Panc1 (cell line): ENCODE results near the gene LIMCH1. TPM values are rescaled to one million over a fixed set of nuclear protein-coding genes. Genes with fewer than 3 reads are reported as not detected.

ENCODE experiments used
- ATAC-seq: fragments of 200-7000 bp; cut with Tn5 transposase; 2 replicates; pipeline ENCODE4 v1.9.1; 2020; ENCODE audit warnings: mild to moderate bottlenecking, moderate library complexity
- BruUV-seq: library from RNA; stranded (reverse); fragments of 400-500 nt; replicated peaks from 2 replicates; lab custom pipeline; 2021; lab: Mats Ljungman, UMichigan
- CTCF ChIA-PET: fragments of 300-600 bp; sonication (Branson Sonifier 250); formaldehyde crosslinking; loops from one replicate; lab custom pipeline; 2022; ENCODE audit warnings: antibody characterized with exemption; lab: Charles Lee
- POLR2A ChIA-PET: fragments of 300-600 bp; sonication (Branson Sonifier 250); formaldehyde crosslinking; loops from one replicate; lab custom pipeline; 2022; ENCODE audit warnings: antibody characterized with exemption; lab: Charles Lee
- DNase-seq: peaks from one replicate; pipeline ENCODE4 v3.0.0-alpha.2; 2010; ENCODE audit warnings: low read depth, low spot score
- H3K27ac ChIP-seq: 2 replicates; pipeline ENCODE4 v1.5.1; 2011; ENCODE audit warnings: mild to moderate bottlenecking, low read length, inconsistent platforms
- H3K27me3 ChIP-seq: fragments of 200-500 bp; sonication (Bioruptor generic); 2 replicates; pipeline ENCODE4 v1.6.0; 2014; ENCODE audit warnings: low read length, inconsistent platforms; ENCODE audit not compliant: control insufficient read depth, insufficient read depth
- H3K36me3 ChIP-seq: fragments of 200-500 bp; sonication (Bioruptor generic); 2 replicates; pipeline ENCODE4 v1.5.1; 2014; ENCODE audit warnings: inconsistent platforms, mild to moderate bottlenecking, low read length, moderate library complexity; ENCODE audit not compliant: control insufficient read depth, insufficient read depth
- H3K4me1 ChIP-seq: 2 replicates; pipeline ENCODE4 v1.5.1; 2011; ENCODE audit warnings: inconsistent platforms, mild to moderate bottlenecking, low read length, moderate library complexity; ENCODE audit not compliant: control insufficient read depth, insufficient read depth
- H3K4me3 ChIP-seq, 2 experiments: 2 replicates each; pipeline ENCODE4 v1.5.1; 2011 to 2012; ENCODE audit warnings: low read depth in 2 of 2, low read length in 2 of 2, mild to moderate bottlenecking in 2 of 2, inconsistent platforms in 1 of 2, moderate library complexity in 1 of 2
- H3K9me3 ChIP-seq: fragments of 200-500 bp; sonication (Bioruptor generic); 2 replicates; pipeline ENCODE4 v1.5.1; 2014; ENCODE audit warnings: low read depth, mild to moderate bottlenecking, inconsistent platforms, low read length, moderate library complexity; ENCODE audit not compliant: control insufficient read depth, insufficient read depth
- CTCF ChIP-seq: fragments of 450-650 bp; IDR thresholded peaks from 2 replicates; pipeline ENCODE4 v1.5.1; 2017; ENCODE audit warnings: mild to moderate bottlenecking
- POLR2AphosphoS5 ChIP-seq: IDR thresholded peaks from 2 replicates; pipeline ENCODE4 v1.6.1; 2012; ENCODE audit warnings: mild to moderate bottlenecking, low read depth, low read length, moderate library complexity
- REST ChIP-seq, 2 experiments: IDR thresholded peaks; 2 replicates each; pipeline ENCODE4 v1.6.1; 2011 to 2012; ENCODE audit warnings: low read depth in 2 of 2, control low read depth in 1 of 2, low read length in 1 of 2, mild to moderate bottlenecking in 1 of 2, moderate library complexity in 1 of 2; ENCODE audit not compliant: insufficient read depth in 1 of 2
- SIN3A ChIP-seq: IDR thresholded peaks from 2 replicates; pipeline ENCODE4 v1.6.1; 2012; ENCODE audit warnings: low read depth, mild to moderate bottlenecking, low read length, moderate library complexity, borderline replicate concordance; ENCODE audit not compliant: insufficient read depth
- TCF7L2 ChIP-seq: IDR thresholded peaks from 2 replicates; pipeline ENCODE4 v1.6.1; 2011; ENCODE audit warnings: mild to moderate bottlenecking, low read depth, low read length, inconsistent platforms
- in situ Hi-C: cut with HindIII; loops from 2 replicates; pipeline ENCODE4 v1.10.0; 2016; ENCODE audit warnings: low sequenced_read_pairs, low pct_unique_long_range_greater_than_20kb
- intact Hi-C: fragments of 100-400 bp; cut with micrococcal nuclease; formaldehyde crosslinking; loops from one replicate; pipeline ENCODE4 v1.10.0; 2022; ENCODE audit not compliant: unreplicated experiment
- total RNA-seq: library from RNA; stranded (reverse); gene quantifications from one replicate; pipeline ENCODE4 v1.2.1, GENCODE V29; 2021; ENCODE audit not compliant: unreplicated experiment

The LIMCH1 gene
- total RNA-seq, 1 experiment from 2014 or later = 3.3 TPM

GRCh38 chr4:41509451-41509866 is 28.5 kb upstream of the LIMCH1 start:
- CTCF ChIA-PET = no interaction called here
- intact Hi-C loops = no loop called here

GRCh38 chr4:41510179-41510578 is 27.8 kb upstream of the LIMCH1 start:
- ChIA-PET CTCF (no interaction called here), POLR2A (no interaction called here)
- ATAC-seq = no peak
- no peaks in the 10 kb centered on the region for H3K27me3 ChIP-seq
- TF ChIP-seq TCF7L2 (no peak), SIN3A (no peak)
- H3K4me1 ChIP-seq = no peaks in the 10 kb centered on the region
- in situ Hi-C loops (no loop called here), intact Hi-C loops (no loop called here)
- no peak for DNase-seq
- no peaks in the 10 kb centered on the region for H3K36me3 ChIP-seq
- no peak overlapping the region for H3K27ac ChIP-seq
- no peaks in the 10 kb centered on the region for H3K9me3 ChIP-seq
- no peak overlapping the region for H3K4me3 ChIP-seq
- BruUV-seq = no TSS peak

More at GRCh38 chr4:41509451-41509866, 28.5 kb upstream of the LIMCH1 start:
- no peak for TF ChIP-seq REST (IDR thresholded peaks at IDR 0.05; ENCODE audit: insufficient read depth in 1 of 2, low read depth in 2 of 2, low read length in 1 of 2)
- no peak for TF ChIP-seq TCF7L2
- no peak for TF ChIP-seq SIN3A
- no peak for TF ChIP-seq POLR2AphosphoS5
- TF ChIP-seq CTCF = no peak
- Histone ChIP-seq H3K27me3 (no peaks in the 10 kb centered on the region), H3K9me3 (no peaks in the 10 kb centered on the region), H3K27ac (no peak overlapping the region), H3K4me1 (no peaks in the 10 kb centered on the region), H3K36me3 (no peaks in the 10 kb centered on the region), H3K4me3 (no peak overlapping the region)
- POLR2A ChIA-PET = no interaction called here
- no peak for ATAC-seq
- in situ Hi-C loops = no loop called here
- BruUV-seq = no TSS peak
- no peak for DNase-seq

GRCh38 chr4:41512136-41512535 is 25.8 kb upstream of the LIMCH1 start:
- in situ Hi-C loops (no loop called here), intact Hi-C loops (no loop called here)
- Histone ChIP-seq H3K4me3 (no peak overlapping the region), H3K27ac (no peak overlapping the region), H3K9me3 (no peaks in the 10 kb centered on the region), H3K36me3 (no peaks in the 10 kb centered on the region), H3K4me1 (no peaks in the 10 kb centered on the region), H3K27me3 (no peaks in the 10 kb centered on the region)
- ChIA-PET POLR2A (no interaction called here), CTCF (no interaction called here)
- no peak for ATAC-seq
- no peak for DNase-seq
- TF ChIP-seq POLR2AphosphoS5 (no peak), TCF7L2 (no peak), SIN3A (no peak), REST (IDR thresholded peaks at IDR 0.05; ENCODE audit: insufficient read depth in 1 of 2, low read depth in 2 of 2, low read length in 1 of 2) (no peak)
- BruUV-seq = no TSS peak
